Measurements from ENCODE around the gene IGF2R. TPM values are rescaled to one million over a fixed set of nuclear protein-coding genes. Genes with fewer than 3 reads are reported as not detected.
A peak's percentile ranks its signal among the peaks of the same experiment; 100 is the strongest.

The IGF2R gene
- total and polyA plus RNA-seq, 2 of the 13 experiments (the other 11 are each of a cell fraction or from before 2014, with no cell fraction given): 38.3 to 70.0 TPM

DNA sequence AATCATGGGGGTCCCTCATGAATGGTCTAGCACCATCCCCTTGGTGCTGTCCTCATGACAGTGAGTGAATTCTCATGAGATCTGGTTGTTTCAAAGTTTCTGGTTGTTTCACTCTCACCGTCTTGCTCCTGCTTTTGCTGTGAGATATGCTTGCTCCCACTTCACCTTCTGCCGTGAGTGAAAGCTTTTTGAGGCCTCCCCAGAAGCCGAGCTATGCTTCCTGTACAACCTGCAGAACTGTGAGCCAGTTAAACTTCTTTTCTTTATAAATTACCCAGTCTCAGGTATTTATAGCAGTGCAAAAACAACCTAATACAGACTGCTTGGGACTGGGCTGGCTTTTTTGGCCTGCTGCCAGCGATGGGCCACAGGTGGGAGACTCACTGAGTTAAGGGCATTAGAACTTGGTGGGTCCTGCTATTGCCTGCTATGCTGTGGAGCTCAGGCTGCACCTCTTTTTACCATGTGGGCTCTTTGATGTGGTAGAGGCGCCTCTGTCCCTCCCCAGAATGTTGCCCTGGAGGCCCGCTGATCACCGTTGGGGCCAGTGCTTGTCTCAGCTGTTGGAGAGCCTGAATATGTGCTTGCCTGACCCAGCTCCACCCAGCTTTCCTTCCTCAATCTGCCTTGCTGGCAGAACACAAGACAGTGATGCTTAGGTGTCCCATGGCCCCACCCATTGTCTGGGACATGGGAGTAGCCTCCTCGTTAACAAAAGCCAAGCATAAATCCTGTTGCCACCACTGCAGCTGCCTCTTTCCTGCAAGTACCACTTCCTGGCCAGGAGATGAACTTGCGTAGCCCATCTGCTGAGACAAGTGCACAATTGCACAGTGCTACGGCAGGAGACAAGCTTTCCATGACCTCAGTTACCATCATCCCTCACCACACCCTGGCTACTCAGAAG lies 47.1 kb downstream of the IGF2R start:
- Histone ChIP-seq H3K27ac (ENCODE audit: extremely low read length, insufficient read depth, low read length) (no peak overlapping the region), H3K4me1 (ENCODE audit: insufficient read depth, low read length) (peaks cover 19% of the 10 kb centered on the region), H3K27me3 (ENCODE audit: control insufficient read depth in 1 of 2, insufficient read depth in 2 of 2, low read length in 2 of 2) (no peaks in the 10 kb centered on the region), H4K20me1 (ENCODE audit: insufficient read depth, low read length) (peaks cover 6% of the 10 kb centered on the region; the same call in 1 of the 2 replicates), H2AFZ (ENCODE audit: low read length) (no peak overlapping the region), H3K9me3 (ENCODE audit: low read length) (no peaks in the 10 kb centered on the region), H3K4me2 (ENCODE audit: low read depth, low read length) (no peak overlapping the region), H3K9ac (ENCODE audit: insufficient read depth, low read depth, low read length) (no peak overlapping the region), H3K79me2 (ENCODE audit: insufficient read depth, low read length) (peaks cover 2% of the 10 kb centered on the region), H3K4me3 (replicated peaks in 1 of 3; ENCODE audit: insufficient read depth in 1 of 3, low read depth in 2 of 3, low read length in 3 of 3) (no peak overlapping the region), H3K36me3 (replicated peaks in 1 of 2; ENCODE audit: control insufficient read depth in 1 of 2, insufficient read depth in 2 of 2, low read length in 2 of 2) (peaks cover 13 to 41% of the 10 kb centered on the region in 2 experiments)
- POLR2A ChIA-PET: no interaction called here
- no TSS peak for BruUV-seq (replicated peaks)
- intact Hi-C loops (cut with micrococcal nuclease; ENCODE audit: unreplicated experiment) (no loop called here), in situ Hi-C loops (cut with HindIII; ENCODE audit: extremely low pct_ligation_motif_present, low pct_unique_long_range_greater_than_20kb) (no loop called here)
- TF ChIP-seq POLR2G (IDR thresholded peaks at IDR 0.05; ENCODE audit: low read depth, low read length) (0 out of 2 replicates have a peak, but pooled peaks have one; percentile 25), ZNF709 (CRISPR knock-in tag; IDR thresholded peaks at IDR 0.05) (no peak)
- FAIRE-seq (no peak), DNase-seq (ENCODE audit: low spot score) (no peak), ATAC-seq (no peak)
- 95% methylated on average over 10 of the region's 10 CpGs for WGBS (ENCODE audit: low lambda C conversion rate)
- CTCF ChIA-PET (ENCODE audit: low intra/inter-chr PET ratio, low total read pairs): no interaction called here

DNA sequence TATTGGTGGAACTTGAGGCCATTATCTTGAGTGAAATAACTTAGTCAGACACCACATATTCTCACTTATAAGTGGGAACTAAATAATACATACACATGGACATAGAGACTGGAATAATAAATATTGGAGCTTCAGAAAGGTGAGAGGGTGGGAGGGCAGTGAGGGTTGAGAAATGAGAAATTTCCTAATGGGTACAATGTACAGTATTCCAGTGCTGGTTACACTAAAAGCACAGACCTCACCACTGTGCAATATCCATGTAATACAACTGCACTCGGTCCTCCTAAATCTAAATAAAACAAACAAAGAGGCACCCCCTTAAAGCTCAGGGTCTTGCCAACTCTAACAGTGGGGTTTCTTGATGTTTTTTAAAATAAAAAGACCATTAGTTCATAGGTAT lies 53.2 kb downstream of the IGF2R start:
- WGBS (ENCODE audit: low lambda C conversion rate): 95% methylated on average over 1 of the region's 1 CpG
- DNase-seq (ENCODE audit: low spot score): no peak
- Histone ChIP-seq H4K20me1 (ENCODE audit: insufficient read depth, low read length) (no peaks in the 10 kb centered on the region), H3K79me2 (ENCODE audit: insufficient read depth, low read length) (no peaks in the 10 kb centered on the region), H2AFZ (ENCODE audit: low read length) (no peak overlapping the region), H3K4me1 (ENCODE audit: insufficient read depth, low read length) (no peaks in the 10 kb centered on the region), H3K9me3 (ENCODE audit: low read length) (no peaks in the 10 kb centered on the region), H3K36me3 (replicated peaks in 1 of 2; ENCODE audit: control insufficient read depth in 1 of 2, insufficient read depth in 2 of 2, low read length in 2 of 2) (peaks cover 27 to 51% of the 10 kb centered on the region in 2 experiments), H3K27me3 (ENCODE audit: control insufficient read depth in 1 of 2, insufficient read depth in 2 of 2, low read length in 2 of 2) (no peaks in the 10 kb centered on the region), H3K4me3 (replicated peaks in 1 of 3; ENCODE audit: insufficient read depth in 1 of 3, low read depth in 2 of 3, low read length in 3 of 3) (no peak overlapping the region), H3K9ac (ENCODE audit: insufficient read depth, low read depth, low read length) (no peak overlapping the region), H3K4me2 (ENCODE audit: low read depth, low read length) (no peak overlapping the region), H3K27ac (ENCODE audit: extremely low read length, insufficient read depth, low read length) (no peak overlapping the region)
- TF ChIP-seq, protein P1, sequence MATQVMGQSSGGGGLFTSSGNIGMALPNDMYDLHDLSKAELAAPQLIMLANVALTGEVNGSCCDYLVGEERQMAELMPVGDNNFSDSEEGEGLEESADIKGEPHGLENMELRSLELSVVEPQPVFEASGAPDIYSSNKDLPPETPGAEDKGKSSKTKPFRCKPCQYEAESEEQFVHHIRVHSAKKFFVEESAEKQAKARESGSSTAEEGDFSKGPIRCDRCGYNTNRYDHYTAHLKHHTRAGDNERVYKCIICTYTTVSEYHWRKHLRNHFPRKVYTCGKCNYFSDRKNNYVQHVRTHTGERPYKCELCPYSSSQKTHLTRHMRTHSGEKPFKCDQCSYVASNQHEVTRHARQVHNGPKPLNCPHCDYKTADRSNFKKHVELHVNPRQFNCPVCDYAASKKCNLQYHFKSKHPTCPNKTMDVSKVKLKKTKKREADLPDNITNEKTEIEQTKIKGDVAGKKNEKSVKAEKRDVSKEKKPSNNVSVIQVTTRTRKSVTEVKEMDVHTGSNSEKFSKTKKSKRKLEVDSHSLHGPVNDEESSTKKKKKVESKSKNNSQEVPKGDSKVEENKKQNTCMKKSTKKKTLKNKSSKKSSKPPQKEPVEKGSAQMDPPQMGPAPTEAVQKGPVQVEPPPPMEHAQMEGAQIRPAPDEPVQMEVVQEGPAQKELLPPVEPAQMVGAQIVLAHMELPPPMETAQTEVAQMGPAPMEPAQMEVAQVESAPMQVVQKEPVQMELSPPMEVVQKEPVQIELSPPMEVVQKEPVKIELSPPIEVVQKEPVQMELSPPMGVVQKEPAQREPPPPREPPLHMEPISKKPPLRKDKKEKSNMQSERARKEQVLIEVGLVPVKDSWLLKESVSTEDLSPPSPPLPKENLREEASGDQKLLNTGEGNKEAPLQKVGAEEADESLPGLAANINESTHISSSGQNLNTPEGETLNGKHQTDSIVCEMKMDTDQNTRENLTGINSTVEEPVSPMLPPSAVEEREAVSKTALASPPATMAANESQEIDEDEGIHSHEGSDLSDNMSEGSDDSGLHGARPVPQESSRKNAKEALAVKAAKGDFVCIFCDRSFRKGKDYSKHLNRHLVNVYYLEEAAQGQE (IDR thresholded peaks at IDR 0.05; ENCODE audit: borderline replicate concordance in 1 of 2, low read depth in 1 of 2, low read length in 2 of 2): no peak
- no peak for TF ChIP-seq ZNF367 (CRISPR knock-in tag; IDR thresholded peaks at IDR 0.05; ENCODE audit: borderline replicate concordance)
- TF ChIP-seq ZNF670 (CRISPR knock-in tag; IDR thresholded peaks at IDR 0.05; ENCODE audit: borderline replicate concordance): no peak
- no peak for TF ChIP-seq ZNF607 (CRISPR knock-in tag; IDR thresholded peaks at IDR 0.05; ENCODE audit: borderline replicate concordance)
- TF ChIP-seq, protein P2, sequence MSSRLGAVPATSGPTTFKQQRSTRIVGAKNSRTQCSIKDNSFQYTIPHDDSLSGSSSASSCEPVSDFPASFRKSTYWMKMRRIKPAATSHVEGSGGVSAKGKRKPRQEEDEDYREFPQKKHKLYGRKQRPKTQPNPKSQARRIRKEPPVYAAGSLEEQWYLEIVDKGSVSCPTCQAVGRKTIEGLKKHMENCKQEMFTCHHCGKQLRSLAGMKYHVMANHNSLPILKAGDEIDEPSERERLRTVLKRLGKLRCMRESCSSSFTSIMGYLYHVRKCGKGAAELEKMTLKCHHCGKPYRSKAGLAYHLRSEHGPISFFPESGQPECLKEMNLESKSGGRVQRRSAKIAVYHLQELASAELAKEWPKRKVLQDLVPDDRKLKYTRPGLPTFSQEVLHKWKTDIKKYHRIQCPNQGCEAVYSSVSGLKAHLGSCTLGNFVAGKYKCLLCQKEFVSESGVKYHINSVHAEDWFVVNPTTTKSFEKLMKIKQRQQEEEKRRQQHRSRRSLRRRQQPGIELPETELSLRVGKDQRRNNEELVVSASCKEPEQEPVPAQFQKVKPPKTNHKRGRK (CRISPR knock-in tag; IDR thresholded peaks at IDR 0.05): no peak
- TF ChIP-seq, protein P3, sequence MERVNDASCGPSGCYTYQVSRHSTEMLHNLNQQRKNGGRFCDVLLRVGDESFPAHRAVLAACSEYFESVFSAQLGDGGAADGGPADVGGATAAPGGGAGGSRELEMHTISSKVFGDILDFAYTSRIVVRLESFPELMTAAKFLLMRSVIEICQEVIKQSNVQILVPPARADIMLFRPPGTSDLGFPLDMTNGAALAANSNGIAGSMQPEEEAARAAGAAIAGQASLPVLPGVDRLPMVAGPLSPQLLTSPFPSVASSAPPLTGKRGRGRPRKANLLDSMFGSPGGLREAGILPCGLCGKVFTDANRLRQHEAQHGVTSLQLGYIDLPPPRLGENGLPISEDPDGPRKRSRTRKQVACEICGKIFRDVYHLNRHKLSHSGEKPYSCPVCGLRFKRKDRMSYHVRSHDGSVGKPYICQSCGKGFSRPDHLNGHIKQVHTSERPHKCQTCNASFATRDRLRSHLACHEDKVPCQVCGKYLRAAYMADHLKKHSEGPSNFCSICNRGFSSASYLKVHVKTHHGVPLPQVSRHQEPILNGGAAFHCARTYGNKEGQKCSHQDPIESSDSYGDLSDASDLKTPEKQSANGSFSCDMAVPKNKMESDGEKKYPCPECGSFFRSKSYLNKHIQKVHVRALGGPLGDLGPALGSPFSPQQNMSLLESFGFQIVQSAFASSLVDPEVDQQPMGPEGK (CRISPR knock-in tag; IDR thresholded peaks at IDR 0.05): no peak
- peak; percentile 68 for ATAC-seq
- in situ Hi-C loops (cut with HindIII; ENCODE audit: extremely low pct_ligation_motif_present, low pct_unique_long_range_greater_than_20kb) (no loop called here), intact Hi-C loops (cut with micrococcal nuclease; ENCODE audit: unreplicated experiment) (no loop called here)
- FAIRE-seq: no peak
- ChIA-PET POLR2A (no interaction called here), CTCF (ENCODE audit: low intra/inter-chr PET ratio, low total read pairs) (no interaction called here)
- no TSS peak for BruUV-seq (replicated peaks)

Measured in HepG2 (cell line).